Femur (tissue), 1 donor: Measurements from ENCODE around the gene HSPA14.
"Not testable (repeated sequence)": the region's sequence is repeated elsewhere in the genome, so short reads cannot be mapped to it uniquely, and the experiment has no call there.

Source experiments
- DNase-seq: peaks from one replicate; pipeline ENCODE4 v3.0.0-alpha.2; 2017

HSPA14 gene

DNA sequence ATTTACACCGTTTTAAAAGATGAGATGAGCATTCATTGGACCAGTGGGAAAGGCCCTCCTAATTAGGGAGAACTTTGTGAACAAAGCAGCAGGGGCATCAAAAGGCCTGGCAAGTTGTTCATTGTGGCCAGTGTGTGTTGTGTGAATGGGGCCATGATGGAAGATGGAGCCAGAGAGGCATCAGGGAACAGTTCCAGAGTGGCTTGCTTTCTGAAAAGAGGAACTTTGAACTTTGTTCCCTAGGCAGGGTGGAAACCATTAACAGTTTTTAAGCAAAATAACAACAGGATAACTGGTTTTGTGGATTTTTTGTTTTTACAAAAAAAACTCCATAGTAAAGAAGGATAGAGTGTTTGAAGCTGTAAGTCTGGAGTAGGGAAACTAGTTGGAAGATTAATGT is 53.0 kb downstream of the HSPA14 start:
- DNase-seq, result no peak

DNA sequence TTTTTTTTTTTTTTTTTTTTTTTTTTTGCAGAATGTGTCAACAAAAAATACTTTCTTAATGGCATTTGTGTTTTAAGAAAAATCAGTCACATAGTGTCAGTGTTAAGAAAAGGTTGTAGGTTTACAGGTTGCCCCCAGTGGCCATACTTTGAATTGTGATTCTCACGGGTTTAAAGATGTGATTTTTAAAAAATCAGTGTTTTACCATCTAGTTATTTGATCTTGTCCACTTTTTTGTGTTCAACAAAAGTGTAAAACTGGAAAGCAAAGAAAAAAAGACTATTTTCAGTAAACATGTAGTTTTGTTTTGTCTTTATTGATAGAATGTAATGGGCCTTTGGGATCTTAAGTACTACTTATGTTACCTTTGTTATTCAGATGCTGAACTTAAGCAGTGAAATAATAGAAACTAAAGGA is 66.2 kb downstream of the HSPA14 start:
- no peak for DNase-seq

DNA sequence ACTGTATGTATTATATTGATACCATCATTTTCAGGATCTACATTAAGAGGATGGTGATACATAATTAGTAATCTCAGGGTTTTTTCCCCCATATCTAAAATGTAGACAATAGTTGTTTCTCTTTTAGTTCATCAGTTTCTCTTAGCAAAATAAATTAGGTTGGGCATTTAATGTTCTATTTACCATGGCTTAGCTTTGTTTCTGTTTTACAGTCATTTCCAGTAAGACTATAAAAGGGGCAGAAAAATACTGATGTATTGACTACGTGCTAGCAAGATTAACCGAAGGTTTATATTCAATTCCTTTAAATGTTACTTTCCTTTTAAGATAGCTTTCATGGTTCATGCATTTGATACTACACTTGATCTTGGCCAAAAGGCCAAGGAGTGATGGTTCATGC is 66.8 kb downstream of the HSPA14 start:
- DNase-seq, result no peak

DNA sequence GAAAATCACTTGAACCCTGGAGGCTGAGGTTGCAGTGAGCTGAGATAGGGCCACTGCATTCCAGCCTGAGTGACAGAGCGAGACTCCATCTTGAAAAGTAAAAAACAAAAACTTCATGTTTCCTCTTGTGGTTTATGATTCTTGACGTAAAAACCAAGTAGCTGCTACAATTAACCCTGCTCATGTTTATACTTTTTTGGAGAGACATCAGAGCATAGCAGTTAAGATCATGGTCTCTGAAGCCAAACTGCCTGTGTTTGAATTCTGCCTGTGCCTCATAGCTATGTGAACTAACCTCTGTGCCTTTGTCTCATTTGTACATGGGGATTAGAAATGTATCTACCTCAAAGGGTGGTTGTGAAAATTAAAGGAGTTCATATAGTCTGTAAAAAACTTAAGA is 67.8 kb downstream of the HSPA14 start:
- no peak for DNase-seq

DNA sequence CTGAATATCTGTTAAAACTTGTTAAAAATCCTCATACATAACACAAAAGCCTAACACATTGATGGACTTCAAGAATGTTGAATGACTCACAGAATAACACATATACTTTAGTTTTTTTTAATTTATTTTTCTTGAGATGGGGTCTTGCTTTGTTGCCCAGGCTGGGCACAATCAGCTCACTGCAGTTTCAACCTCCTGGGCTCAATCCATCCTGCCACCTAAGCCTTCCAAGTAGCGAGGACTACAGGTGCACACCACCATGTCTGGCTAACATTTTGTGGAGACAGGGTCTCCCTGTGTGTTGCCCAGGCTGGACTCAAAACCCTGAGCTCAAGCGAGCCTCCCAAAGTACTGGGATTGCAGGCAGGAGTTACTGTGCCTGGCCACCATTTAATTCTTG is 68.7 kb downstream of the HSPA14 start:
- DNase-seq, result no peak

DNA sequence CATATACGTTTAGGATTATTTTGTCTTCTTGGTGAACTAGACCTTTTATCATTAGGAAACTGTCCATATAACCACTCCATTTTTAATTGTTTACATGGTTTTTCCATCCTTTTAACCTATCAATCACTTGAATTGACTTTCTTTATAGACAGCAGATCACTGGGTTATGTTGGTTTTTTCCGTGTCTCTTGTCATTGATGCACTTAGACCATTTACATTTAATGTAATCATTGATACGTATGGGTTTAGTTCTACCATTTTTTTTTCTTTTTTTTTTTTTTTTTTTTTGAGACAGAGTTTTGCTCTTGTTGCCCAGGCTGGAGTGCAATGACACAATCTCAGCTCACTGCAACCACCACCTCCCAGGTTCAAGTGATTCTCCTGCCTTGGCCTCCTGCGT is 69.5 kb downstream of the HSPA14 start:
- not testable (repeated sequence) for DNase-seq

DNA sequence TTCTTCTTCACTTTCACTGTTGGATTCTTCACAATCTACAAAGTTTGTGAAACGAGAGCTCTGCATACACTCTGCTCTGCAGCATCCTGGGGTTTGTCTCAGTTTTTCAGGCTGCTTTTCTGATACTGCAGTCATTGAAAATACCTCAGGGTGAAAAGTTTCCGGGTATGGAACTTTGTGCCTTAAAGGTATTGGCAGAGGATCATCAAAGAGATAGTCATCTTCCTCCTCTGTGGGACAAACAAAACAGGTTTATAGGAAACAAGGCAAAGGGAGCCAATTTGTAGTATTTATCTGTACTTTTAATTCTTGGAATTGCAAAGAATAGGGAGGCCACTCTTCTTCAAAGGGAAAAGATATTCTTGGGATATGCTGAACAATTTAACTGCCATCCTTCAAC is 71.0 kb downstream of the HSPA14 start:
- no peak for DNase-seq

DNA sequence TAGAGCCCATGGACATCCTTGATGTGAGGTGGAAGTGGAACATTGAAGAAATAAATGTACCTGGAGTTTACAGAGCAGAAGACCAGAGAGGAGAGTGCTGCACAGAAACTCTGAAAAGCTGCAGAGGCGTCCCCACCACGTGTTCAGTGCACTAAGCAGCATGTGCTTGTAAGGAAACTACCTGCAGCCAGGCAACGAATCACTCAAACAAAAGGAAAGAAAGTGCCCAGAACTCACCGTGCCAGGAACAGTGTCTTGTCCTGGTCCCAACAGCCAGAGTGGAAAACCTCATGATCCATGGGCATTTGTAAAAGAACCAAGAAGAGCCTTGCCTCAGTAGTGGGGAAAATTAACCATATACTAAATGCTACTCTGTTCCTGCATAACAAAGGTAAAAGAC is 72.8 kb downstream of the HSPA14 start:
- no peak for DNase-seq

DNA sequence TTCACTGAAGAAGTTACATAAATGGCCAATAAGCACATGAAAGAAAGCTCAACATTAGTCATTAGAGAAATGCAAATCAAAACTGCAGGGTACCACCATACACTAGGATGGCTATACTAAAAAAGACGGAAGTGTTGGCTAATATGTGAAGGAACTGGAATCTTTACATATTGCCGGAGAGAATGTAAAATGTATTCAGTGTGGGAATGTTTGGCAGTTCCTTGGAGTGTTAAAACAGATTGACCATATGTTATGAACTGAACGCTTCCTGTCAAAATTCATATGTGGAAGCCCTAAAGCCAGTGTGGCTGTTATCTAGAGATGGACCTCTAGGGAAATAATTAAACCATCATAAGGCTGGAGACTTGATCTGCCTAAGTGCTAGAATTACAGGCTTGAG is 73.7 kb downstream of the HSPA14 start:
- no peak for DNase-seq

DNA sequence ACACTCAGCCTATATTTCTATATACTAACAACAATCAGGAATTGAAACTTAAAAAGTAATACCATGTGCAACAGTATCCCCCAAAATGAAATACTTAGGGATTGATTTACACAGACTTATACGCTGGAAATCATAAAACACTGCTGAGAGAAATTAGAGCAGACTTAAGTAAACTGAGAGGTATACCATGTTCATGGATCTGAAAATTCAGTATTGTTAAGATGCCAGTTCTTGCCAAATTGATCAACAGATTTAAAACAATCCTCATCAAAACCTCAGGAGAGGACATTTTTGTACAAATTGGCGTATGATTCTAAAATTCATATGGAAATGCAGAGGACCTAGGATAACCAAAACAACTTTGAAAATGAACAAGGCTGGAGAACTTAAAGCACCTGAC is 78.5 kb downstream of the HSPA14 start:
- DNase-seq, result no peak

DNA sequence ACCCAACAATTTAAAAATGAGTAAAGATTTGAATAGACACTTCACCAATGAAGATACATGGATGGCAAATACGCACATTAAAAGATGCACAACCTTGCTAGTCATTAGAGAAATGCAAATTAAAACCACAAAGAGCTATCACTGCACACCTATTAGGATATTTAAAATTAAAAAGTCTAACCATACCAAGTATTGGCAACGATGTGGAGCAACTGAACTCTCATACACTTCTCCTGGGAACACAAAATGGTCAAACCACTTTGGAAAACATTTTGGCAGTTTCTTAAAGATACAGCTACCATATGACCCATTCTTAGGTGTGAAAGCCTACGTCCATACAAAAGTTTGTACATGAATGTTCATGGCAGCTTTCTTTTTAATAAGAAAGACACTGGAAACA is 79.7 kb downstream of the HSPA14 start:
- no peak for DNase-seq

DNA sequence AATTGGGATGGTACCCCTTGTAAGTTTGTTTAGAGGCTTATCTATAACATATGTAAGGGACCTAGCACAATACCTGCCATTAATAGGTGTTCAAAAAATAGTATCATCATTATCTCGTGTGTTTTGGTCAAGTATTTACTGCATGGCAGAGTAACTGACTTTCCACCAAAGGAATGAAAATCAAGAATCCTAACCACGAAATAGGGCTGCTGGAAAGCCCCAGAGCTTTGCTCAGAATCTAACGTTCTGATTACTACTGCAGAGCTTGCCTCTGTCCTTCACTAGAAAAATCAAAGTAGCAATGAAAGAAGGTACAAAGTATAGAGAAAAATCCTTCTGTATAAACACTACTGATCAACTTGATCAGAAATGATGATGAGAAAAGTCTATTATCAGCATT is 80.9 kb downstream of the HSPA14 start:
- DNase-seq, result no peak
